ENCODE measurements around the gene FGF4.

The FGF4 gene

DNA sequence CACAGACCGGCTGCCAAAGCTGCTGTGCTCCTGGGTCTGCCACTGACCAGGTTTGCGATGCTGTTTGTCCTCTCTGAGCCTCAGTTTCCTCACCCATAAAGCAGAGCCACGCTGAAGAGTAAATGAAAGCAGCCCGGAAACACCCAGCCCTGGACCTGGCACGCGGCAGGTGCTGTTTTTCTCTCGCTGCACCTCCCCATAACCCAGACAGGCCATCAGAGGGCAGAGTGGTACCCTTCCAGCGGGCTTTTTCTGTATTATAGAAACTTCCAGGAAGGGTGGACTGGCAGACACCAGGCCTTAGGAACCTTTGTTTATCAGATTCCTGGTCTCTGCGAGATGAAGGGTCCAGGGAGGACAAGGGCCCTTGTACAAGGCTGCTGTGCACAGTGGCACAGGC, 53.4 kb downstream of the FGF4 start:
- Histone ChIP-seq H3K9me3 (no peaks in the 10 kb centered on the region), H3K36me3 (no peaks in the 10 kb centered on the region), H3K27me3 (no peaks in the 10 kb centered on the region; the same call in 1 of the 2 replicates), H3K4me1 (no peaks in the 10 kb centered on the region), H3K4me3 (ENCODE audit: low read depth, low read length) (no peak overlapping the region)
- peak; percentile 51 for TF ChIP-seq CTCF (IDR thresholded peaks at IDR 0.05; ENCODE audit: low read depth, low read length)
- DNase-seq: no peak

GRCh38 chr11:69721106-69721505, 54.0 kb downstream of the FGF4 start:
- no peaks in the 10 kb centered on the region for H3K4me1 ChIP-seq

More at GRCh38 chr11:69721106-69721505, 54.0 kb downstream of the FGF4 start:
- DNase-seq: no peak
- no peak overlapping the region for H3K4me3 ChIP-seq (ENCODE audit: low read depth, low read length)
- H3K9me3 ChIP-seq: no peaks in the 10 kb centered on the region
- H3K36me3 ChIP-seq: no peaks in the 10 kb centered on the region
- no peak for TF ChIP-seq CTCF (IDR thresholded peaks at IDR 0.05; ENCODE audit: low read depth, low read length)
- no peaks in the 10 kb centered on the region; the same call in 1 of the 2 replicates for H3K27me3 ChIP-seq

Measured in BE2C (cell line).